Right lung (tissue), 5 donors: Measurements from ENCODE around the gene ZNRF3. TPM values are rescaled to one million over a fixed set of nuclear protein-coding genes. Genes with fewer than 3 reads are reported as not detected.

Source experiments
- DNase-seq, 2 donors: peaks; one replicate each; pipeline ENCODE4 v3.0.0-alpha.2; 2013
- polyA plus RNA-seq, 5 donors: library from polyadenylated mRNA; unstranded; fragments of 120-200 nt; gene quantifications; one replicate each; pipeline versions ENCODE4 v1.2.1 to v1.2.3, GENCODE V29; 2013; ENCODE audit warnings: inconsistent platforms in 1 of 5, low replicate concordance in 1 of 5; ENCODE audit not compliant: insufficient read length in 5 of 5, insufficient read depth in 1 of 5

The ZNRF3 gene
- polyA plus RNA-seq, 5 donors, result 20.8 to 33.3 (median 24.7) TPM

DNA sequence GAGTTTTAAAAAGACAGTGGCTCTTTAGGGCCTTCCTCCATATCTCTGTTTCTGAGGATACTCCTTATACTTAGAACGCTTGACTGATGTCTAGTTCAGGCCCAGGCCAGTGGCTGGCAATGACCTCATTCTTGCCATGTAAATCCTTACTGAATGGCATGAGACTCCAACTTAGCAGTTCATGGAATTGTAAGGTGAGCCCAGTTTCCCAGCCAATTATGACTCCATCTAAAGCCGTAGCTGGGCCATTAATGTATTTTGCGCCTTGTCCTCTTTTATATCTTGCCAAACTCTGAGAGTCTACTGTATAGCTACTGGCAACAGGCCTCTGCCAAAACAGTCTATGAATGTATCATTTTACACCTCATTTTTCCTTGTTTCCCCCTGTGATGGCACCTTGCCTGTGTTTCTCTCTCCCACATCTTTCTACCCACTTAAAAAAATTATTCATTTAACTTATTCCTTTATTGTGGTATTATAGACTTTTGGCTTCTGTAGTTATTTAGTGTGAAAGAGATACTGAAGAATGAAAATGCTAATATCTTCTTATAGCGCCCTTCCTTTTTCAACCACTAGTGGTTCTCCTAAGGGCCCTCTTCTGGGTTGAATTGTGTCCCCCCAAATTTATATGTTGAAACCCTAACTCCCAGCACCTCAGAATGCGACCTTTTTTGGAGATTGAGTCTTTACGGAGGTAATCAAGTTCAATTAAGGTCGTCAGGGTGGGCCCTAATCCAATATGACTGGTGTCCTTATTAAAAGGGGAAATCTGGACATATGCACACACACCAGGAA is 67.4 kb downstream of the ZNRF3 start:
- DNase-seq, result no peak

DNA sequence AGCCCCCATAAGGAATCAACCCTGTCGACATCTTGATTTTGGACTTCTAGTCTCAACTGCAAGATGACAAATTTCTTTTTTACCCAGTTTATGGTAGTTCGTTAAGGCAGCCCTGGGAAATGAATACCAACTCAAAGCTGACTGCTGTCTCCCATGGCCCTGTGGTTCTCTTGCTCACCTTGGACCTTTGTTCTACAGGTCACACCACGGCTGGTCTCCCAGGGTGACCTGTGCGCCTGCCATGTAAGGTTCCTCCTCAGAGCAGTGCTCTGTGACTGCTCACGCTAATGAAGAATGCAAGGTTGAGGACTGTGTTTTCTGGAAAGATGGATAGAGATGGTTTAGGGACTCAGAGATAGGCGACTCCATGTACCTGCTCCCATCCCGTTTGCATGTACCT is 68.2 kb downstream of the ZNRF3 start:
- DNase-seq, result no peak

DNA sequence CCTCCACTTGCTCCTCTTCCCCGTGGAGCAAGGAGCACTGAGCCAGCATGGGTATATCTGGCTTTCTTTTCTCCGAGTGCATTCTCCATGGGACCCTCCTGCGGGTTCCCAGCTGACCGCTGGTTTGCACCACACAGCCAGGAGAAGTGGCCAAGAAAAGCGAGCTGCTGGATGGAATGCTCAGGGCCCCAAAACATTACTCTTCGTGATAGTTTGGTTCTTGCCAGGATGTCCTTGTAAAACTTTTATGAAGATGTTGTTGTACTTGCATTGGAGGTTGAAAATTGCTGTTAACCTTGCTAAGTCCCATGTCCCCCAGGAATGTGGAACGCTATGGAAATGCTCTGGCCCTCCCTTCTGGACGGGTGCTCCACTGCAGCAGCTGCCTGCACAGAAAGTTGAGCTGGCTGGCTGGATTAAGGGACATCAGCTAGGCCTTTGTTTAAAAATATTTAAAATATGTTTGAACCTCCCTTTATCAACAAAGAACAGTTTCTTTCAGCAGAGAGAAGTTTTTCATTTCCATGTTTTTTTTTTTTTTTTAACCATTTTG is 68.7 kb downstream of the ZNRF3 start:
- no peak for DNase-seq

DNA sequence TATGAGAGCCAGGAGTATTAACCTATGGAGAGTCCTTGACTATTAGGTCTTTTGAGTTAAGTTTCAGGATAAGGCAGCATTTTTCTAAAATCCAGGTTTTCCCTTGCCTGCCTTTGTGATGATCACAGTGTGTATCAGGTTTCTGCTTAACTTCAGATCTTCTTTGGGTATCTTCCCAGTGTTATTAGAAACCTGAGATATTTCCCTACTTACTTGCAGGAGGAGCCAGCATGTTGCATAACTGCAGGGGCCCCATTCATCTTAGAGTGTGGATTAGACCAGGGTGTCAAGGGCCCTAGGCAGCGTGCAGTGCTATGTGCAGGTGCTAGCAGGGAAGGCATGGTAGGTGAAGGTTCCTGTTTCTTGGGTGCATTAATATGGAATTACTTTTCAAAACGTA is 69.5 kb downstream of the ZNRF3 start:
- DNase-seq, result no peak

DNA sequence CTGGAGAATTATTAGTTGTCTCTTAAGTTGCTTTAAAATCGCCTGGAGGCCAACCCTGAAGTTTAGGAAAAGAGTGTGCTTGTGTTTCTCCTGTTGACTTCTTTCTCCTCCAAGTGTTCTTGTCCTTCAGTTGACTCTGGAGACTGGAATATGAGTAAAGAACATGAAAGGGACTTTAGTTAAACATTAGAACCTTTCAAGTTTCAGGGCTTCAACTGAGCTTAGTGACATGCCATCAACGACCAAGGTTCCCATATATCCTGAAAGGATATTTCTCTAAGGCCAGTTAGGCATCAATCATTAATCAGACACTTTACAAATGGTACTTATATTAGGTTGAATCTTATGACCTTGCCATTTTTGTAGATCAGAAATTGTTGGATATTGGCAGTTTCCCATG is 70.0 kb downstream of the ZNRF3 start:
- DNase-seq, result no peak

DNA sequence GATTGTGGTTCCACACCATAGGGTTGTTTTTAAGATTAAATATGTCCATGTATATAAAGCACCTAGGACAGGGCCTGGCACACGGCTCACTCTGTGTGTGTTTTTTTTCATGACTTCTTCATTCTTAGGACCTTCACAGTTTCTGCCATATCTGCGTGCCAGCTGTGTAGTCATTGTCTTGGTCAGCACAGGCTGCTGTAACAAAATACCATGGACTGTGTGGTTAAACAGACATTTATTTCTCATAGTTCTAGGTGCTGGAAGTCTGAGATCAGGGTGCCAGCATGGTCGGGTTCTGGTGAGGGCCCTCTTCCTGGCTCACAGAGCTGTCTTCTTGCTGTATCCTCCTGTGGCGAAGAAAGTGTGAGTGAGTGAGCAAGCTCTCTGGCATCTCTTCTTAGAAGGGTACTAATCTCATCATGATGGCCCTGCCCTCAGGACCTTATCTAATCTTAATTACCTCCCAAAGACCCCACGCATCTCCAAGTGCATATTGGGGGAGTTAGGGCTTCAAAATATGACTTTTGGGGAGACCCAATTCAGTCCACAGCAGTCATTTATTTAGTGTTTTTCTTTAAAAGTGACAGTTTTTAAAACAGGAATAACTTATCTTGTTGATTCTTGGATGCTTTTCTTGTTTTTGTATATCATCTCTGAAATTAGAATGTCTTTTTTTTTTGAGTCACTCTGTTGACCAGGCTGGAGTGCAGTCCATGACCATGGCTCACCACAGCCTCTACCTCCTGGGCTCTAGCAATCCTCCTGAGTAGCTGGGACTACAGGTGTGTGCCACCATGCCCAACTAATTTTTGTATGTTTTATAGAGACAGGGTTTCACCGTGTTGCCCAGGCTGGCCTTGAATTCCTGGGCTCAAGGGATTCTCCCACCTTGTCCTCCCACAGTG is 70.9 kb downstream of the ZNRF3 start:
- no peak for DNase-seq

DNA sequence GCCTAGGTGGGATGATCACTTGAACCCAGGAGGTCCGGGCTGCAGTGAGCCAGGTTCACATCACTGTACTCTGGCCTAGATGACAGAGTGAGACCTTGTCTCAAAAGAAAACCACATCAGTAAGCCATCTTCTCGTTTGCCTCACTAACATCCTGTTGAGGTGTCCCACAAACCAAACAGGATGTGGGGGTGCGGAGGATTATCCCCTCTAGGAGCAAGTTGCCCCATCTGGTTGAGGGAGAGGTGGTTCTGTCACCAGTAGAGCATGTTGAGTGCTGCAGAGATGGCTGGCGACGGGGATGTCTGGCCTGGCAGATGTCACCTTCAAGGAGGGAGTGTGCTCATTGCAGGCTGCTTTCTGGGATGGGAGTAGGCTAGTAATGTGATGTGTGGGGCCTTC is 72.4 kb downstream of the ZNRF3 start:
- DNase-seq, result no peak

DNA sequence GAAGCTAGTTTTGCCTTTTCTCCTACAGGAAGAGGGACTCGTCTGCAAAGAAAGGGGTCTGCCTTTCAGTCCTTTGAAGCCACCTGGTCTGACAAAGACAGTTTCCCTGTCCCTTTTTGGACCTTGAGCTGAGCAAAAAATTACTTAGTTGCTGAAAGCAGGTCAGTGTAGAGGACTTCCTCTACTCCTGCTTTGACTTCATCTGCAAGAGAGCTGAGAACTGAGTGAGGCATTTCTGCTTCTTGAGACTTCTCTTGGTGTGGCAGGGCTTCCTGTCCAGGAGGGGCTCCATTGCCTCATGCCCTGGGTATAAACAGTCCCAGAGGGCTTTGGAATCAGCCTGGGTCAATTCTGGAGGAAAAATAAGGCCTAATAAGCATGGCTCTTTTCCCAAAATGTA is 73.1 kb downstream of the ZNRF3 start:
- DNase-seq, result no peak

DNA sequence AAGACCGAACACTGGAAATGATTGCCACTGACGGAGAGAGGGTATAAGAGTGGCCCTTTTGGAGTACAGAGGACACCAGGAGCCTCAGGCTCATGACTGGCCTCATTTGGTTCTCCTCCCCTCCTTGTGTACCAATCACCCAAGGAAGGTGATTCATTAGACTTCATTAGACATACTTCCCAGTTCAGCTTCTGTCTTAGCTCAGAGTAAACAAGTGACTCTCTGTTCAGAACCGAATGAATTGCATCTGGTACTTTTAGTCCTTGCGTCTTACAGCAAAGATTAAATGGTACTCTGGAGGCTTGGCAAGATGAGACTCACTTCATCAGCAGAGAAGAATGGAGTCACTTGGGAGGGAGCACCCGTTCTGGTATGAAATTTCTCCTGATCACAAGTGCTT is 75.2 kb downstream of the ZNRF3 start:
- no peak for DNase-seq

DNA sequence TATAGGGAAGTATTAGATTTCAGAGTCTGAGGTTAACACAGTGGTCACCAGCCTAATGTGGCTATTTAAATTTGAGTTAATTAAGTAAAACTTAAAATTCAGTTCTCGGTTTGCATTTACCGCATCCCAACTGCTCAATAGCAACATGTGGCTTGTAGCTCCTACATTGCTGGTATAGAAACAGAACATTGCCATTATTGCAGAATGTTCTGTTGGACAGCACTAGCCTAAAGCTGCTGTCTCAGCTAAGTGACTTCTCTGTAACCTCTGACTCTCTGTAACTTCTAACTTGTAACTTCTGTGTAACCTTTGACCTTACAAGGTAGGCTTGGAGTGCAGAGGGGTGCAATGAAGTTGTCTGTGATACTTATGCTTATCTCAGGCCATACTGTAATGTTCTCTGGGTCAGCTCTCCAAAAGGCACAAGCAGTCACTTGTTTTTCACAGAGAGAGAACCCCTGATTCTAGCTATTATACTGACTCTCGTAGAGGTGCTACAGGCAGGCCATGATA is 78.7 kb downstream of the ZNRF3 start:
- DNase-seq, result no peak

DNA sequence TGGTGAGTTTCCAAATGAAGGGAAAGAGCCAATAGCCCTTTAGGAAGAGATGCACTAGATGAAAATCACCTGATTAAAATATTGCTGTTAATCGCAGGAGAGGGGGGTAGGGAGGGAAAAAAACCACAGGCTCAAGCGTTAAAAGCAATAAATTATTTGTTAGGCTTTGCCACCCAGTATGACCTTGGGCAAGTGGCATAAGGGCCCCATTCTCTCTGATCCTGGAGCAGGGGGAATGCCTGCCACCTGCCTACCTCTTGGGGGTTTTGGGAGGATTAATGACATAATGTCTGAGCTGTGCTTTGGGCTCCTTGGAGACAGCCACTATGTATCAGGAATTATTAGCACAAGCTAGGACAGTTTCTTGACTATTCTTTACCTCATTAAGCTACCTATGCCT is 80.0 kb downstream of the ZNRF3 start:
- DNase-seq, result no peak

DNA sequence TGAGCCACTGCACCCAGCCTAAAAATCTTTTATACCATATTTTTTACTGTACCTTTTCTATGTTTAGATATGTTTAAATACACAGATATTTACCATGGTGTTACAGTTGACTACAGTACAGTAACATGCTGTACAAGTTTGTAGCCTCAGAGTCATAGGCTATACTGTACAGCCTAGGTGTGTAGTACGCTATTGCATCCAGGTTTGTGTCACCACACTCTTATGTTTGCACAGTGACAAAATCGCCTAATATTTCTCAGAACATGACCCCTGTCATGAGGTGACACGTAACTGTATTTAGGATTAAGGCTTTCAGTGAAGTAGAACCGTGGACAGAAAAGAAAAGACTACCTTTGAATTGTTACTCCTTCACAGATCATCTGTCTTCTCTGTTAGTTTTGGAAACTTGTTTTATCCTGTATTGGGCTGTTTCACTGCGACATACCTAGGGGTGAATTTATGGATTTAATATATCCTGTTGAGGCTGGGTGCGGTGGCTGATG is 83.8 kb downstream of the ZNRF3 start:
- no peak for DNase-seq

DNA sequence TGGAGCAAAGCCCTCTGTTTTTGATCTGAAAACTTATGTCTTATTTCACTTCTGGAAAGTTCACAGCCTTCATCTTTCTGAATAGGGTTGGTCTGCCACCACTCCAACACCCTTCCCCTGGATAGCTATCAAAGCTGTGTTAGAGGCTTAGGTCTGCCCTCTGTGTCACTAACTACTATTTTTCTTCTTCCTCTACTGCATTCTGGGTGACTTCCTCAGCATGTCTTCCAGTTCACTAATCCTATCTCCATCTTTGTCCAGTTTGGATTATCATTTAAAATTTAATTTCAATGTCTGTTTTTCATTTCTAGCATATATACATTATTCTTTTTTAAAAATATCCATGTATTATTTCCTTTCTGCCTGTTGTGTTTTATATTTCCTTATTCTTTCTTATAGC is 84.6 kb downstream of the ZNRF3 start:
- no peak for DNase-seq

DNA sequence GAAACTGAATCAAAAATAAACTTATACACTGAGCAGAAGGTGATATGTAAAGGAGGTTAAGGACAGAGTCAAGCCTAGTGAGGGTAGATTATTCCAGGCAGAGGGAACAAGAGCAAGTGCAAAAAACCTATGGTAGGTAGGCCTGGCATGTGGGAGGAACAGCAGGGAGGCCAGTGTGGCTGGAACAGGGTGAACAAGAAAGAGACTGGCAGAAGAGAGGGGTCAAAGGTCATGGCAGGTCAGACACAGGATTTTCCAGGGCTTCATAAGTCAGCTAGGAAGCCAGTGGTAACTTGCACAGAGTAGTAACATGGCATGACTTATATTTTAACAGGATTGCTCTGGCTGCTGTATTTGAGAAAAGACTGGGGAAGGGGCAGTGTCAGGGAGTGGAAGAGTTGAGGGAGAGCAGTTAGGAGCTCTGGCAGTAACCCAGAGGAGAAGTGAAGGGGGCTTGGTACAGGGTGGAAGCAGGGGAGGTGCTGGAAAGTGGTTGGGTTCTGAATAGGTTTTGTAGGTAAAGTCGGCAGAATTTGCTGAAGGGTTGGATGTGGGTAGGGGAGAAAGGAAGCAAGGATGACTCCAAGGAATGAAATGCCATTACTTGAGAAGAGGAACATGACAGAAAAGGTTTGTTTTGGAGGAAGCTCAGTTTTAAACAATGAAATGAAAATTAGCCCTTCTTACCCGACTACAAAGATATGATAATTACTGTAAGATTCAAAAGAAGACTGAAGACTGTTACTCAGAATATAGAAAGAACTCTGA is 86.2 kb downstream of the ZNRF3 start:
- no peak for DNase-seq

DNA sequence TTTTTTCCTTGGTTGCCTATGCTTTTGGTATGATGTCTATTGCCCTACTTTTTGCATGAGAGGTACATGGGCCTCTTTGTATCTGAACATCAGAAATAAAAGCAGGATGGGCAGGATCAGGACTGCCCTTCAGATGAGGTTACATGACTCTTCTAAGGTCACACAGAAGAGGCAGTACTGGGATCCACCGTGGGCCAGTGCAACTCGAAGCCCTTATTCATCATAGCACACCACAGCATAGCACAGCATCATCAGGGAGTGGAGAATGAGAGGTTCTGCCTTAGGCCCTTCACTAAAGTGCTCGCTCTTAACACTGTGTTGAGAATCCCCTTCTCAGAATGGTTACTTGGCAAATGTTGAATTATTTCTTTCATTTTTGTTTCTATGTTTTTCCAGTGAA is 90.0 kb downstream of the ZNRF3 start:
- DNase-seq, result no peak

DNA sequence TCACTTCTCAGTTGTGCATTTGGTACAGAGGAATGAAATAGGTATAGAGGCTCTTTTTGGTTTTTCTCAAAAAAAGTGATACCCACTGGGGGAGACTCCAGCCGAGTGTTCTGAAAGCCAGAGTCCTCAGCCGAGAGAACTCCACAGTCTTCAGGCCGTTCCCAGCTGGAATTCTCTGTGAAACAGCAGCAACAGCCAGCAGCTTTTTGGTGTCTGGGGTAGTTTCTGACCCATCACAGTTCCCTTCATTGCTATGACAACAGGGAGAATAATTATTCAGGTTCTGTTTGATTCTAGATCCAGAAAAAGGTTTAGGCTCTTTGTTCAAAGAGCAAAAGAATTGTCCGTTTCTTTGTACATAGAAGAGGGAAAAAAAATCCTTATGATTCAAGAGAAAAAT is 93.7 kb downstream of the ZNRF3 start:
- no peak for DNase-seq

DNA sequence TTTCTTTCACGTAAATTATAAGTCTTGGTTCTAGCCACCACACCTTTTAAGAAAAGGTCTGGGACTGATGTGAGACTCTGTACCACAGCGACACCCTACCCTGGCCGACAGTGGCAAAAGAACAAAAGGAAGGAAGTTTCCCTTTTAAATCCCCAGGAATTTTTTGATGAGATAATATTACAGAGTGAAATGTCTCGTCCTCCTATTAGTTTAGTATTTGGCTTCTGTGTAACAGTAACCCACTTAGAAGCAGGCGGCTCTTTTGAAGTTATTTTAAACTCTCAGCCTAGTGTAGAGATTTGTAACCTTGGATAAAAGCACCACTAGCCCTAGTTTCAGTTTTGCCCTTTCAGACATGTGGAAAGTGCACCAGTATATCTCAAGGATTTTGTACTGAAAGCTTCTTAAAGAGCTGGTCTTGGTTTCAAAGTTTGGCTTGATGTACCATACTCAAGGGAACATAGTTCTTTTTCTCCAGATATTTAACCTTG is 94.2 kb downstream of the ZNRF3 start:
- DNase-seq, result no peak

DNA sequence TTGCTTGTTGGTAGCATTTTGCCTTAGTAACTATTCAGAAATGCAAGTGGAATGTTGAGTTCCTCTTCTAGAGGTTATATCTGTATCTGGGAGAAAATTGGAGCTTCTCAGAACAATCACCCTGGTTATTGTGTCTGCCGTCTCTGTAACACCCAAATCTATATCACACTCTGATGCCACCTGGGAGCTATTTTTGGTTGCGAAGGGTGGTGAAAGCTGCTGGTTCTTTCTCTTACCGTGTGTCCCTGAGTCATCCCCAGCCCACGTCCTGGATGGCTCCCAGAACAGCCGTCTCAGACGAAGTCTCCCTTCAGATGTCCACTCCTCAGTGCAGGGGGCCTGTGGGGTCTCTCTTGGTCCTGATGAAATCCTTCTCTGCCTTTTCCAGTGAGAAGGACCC is 94.8 kb downstream of the ZNRF3 start:
- DNase-seq, result no peak

DNA sequence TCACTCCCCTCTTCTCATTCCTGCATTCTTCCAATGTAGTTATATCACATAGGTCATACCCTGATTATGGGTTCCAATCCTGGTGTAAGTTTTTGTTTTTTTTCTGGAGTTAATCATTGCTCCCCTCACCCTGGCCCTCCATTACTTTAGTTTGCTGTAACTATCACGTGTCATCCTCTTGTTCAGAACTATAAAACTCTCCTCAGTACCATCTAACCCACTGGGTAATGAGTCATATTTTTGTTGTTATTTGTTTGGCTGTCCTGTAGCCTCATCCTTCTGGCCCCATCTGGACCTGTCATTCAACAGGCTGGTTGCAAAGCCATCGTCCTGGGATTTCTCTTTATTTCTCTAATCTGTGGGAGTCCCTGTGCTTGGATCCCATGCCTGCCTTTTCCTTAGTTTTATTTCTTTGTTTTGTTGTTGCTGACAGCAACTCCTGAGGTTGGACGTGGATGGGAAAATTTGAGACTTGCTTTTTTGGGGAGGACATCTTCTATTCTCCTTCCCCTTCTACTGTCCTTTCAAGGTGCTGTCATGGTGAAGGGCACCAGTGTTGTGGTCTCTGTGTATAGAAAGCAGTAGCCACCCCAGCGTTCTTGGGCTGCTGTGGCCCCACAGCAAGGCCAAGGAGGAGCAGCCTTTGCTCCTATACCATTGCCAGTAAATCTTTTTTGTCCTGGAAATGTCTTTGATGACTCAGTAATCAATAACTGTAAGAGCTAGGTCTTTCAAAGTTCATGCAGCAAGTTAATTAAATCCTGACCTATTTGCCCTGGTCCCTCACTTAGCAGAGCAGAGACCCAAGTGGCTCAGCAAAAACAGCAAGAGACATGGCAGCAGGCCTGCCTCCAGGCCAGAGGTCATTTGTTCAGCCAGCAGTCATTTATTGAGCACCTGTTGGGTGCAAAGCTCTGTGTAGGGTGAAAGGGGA is 95.8 kb downstream of the ZNRF3 start:
- no peak for DNase-seq

DNA sequence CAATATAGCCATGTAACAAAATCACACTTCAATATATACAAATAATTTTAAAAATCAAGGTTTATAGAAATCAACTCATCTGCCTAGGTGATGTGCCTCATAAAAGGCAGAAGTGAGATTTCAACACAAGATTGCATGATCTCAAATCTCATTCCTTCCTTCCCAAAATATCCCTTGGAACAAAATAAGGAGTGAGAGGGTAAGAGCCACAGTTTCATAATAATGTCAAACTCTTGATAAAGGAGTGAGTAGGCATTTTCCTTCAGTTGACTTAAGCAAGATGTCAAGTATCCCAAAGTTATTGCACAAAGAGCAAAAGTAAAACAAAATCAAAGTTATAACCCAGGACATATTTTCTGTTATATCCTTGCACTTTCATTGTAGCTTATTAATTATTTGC is 97.0 kb downstream of the ZNRF3 start:
- DNase-seq, result no peak
